ENCODE measurements around the gene HSDL2.

- TF ChIP-seq EZH2 (IDR thresholded peaks at IDR 0.05; ENCODE audit: insufficient read depth, poor library complexity, severe bottlenecking) (no peak), EZH2phosphoT487 (IDR thresholded peaks at IDR 0.05; ENCODE audit: insufficient read depth, low read depth) (no peak)
Measured at GRCh38 chr9:112337547-112337946, 42.4 kb upstream of the HSDL2 start.

All from GM23248 (cell line).